ENCODE measurements around the gene EMID1. TPM values are rescaled to one million over a fixed set of nuclear protein-coding genes. Genes with fewer than 3 reads are reported as not detected.

EMID1 gene
- total RNA-seq, 1 experiment from 2014 or later = 5.4 TPM

GRCh38 chr22:29251265-29251664, 45.6 kb downstream of the EMID1 start:
- WGBS (ENCODE audit: extremely low coverage, insufficient read length, low lambda C conversion rate) = no CpG with 5 or more reads among the region's 5 CpGs
- no peaks in the 10 kb centered on the region for H3K79me2 ChIP-seq (ENCODE audit: insufficient read depth, low read length)
- H3K9me3 Mint-ChIP-seq = no peaks in the 10 kb centered on the region

More at GRCh38 chr22:29251265-29251664, 45.6 kb downstream of the EMID1 start:
- Histone ChIP-seq H2AFZ (ENCODE audit: low read length) (no peak overlapping the region), H3K56ac (ENCODE audit: insufficient read length, low read depth, low read length) (no peak overlapping the region), H4K91ac (ENCODE audit: insufficient read length, low read depth, low read length) (no peak overlapping the region), H3K4me1 (ENCODE audit: insufficient read depth, low read length) (no peaks in the 10 kb centered on the region), H2BK20ac (ENCODE audit: low read depth, low read length, poor library complexity, severe bottlenecking) (no peak overlapping the region), H4K5ac (ENCODE audit: insufficient read length, low read depth, low read length) (no peak overlapping the region), H2AK5ac (ENCODE audit: insufficient read length, low read length) (no peak overlapping the region), H3K23ac (ENCODE audit: insufficient read length, low read depth, low read length) (no peak overlapping the region), H2BK15ac (ENCODE audit: low read depth, low read length) (no peak overlapping the region), H3K27ac (ENCODE audit: insufficient read length, low read depth, low read length) (no peak overlapping the region), H4K8ac (replicated peaks; ENCODE audit: insufficient read length, low read depth, low read length) (no peak overlapping the region), H4K20me1 (ENCODE audit: control insufficient read depth, insufficient read depth, insufficient read length) (no peaks in the 10 kb centered on the region), H3K14ac (ENCODE audit: insufficient read depth, low read length) (no peak overlapping the region), H3K9ac (ENCODE audit: extremely low read depth, insufficient read length, low read length) (no peak overlapping the region), H3K18ac (ENCODE audit: insufficient read length, low read depth, low read length) (no peak overlapping the region), H3K27me3 (ENCODE audit: insufficient read depth, low read length) (no peaks in the 10 kb centered on the region), H2BK5ac (ENCODE audit: insufficient read length, low read length) (no peak overlapping the region), H2BK12ac (ENCODE audit: insufficient read length, low read depth, low read length) (no peak overlapping the region), H3T11ph (ENCODE audit: low read length) (no peak overlapping the region), H2BK120ac (ENCODE audit: low read depth, low read length, poor library complexity, severe bottlenecking) (no peak overlapping the region), H3K4ac (ENCODE audit: low read depth, low read length) (no peak overlapping the region), H3K4me2 (ENCODE audit: insufficient read depth, insufficient read length, low read length) (no peak overlapping the region), H3K9me3 (ENCODE audit: control insufficient read depth, low read depth, low read length) (no peaks in the 10 kb centered on the region), H3K79me1 (ENCODE audit: insufficient read depth, low read depth, low read length, poor library complexity, severe bottlenecking) (no peaks in the 10 kb centered on the region), H3K23me2 (ENCODE audit: insufficient read length, low read depth, low read length, poor library complexity, severe bottlenecking) (no peaks in the 10 kb centered on the region)
- Mint-ChIP-seq H3K27ac (no peak overlapping the region), H3K36me3 (ENCODE audit: insufficient read depth in 1 of 3, low read depth in 3 of 3) (no peaks in the 10 kb centered on the region), H3K4me3 (no peak overlapping the region), H3K4me1 (peaks cover 0 to 7% of the 10 kb centered on the region in 2 experiments; a peak in 2 of 4 replicates), H3K27me3 (ENCODE audit: low read depth) (peaks cover 7% of the 10 kb centered on the region)
- no peak for DNase-seq
- TF ChIP-seq, protein P1, sequence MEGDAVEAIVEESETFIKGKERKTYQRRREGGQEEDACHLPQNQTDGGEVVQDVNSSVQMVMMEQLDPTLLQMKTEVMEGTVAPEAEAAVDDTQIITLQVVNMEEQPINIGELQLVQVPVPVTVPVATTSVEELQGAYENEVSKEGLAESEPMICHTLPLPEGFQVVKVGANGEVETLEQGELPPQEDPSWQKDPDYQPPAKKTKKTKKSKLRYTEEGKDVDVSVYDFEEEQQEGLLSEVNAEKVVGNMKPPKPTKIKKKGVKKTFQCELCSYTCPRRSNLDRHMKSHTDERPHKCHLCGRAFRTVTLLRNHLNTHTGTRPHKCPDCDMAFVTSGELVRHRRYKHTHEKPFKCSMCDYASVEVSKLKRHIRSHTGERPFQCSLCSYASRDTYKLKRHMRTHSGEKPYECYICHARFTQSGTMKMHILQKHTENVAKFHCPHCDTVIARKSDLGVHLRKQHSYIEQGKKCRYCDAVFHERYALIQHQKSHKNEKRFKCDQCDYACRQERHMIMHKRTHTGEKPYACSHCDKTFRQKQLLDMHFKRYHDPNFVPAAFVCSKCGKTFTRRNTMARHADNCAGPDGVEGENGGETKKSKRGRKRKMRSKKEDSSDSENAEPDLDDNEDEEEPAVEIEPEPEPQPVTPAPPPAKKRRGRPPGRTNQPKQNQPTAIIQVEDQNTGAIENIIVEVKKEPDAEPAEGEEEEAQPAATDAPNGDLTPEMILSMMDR (conservative IDR thresholded peaks at IDR 0.05) = no peak

Data from H9 (cell line).